NCI-H1048 (cell line): ENCODE data around the gene ZNF786.
"Not testable (repeated sequence)": the region's sequence is repeated elsewhere in the genome, so short reads cannot be mapped to it uniquely, and the experiment has no call there.

ENCODE experiments used
- DNase-seq: peaks from one replicate; lab custom pipeline; 2025; lab: John Stamatoyannopoulos, UW

Gene ZNF786

GRCh38 chr7:149031353-149031910 lies 59.1 kb downstream of the ZNF786 start:
- no peak for DNase-seq

- DNase-seq, result not testable (repeated sequence)
Measured at GRCh38 chr7:149030439-149030838, 60.1 kb downstream of the ZNF786 start.

GRCh38 chr7:149028346-149029109 lies 62.0 kb downstream of the ZNF786 start, which contains the start of gene PDIA4:
Gene PDIA4 (minus strand): TSS chr7:149028505. CDS start chr7:149028408, 97 bp downstream.
- peak; percentile 95 for DNase-seq

GRCh38 chr7:149027611-149028345 lies 62.7 kb downstream of the ZNF786 start:
- no peak for DNase-seq

- no peak for DNase-seq
Measured at GRCh38 chr7:149027055-149027454, 63.5 kb downstream of the ZNF786 start.

- DNase-seq, result no peak
Measured at GRCh38 chr7:149023662-149024061, 66.9 kb downstream of the ZNF786 start.

GRCh38 chr7:149022756-149023360 lies 67.7 kb downstream of the ZNF786 start:
- no peak for DNase-seq

GRCh38 chr7:149021725-149022062 lies 68.8 kb downstream of the ZNF786 start:
- no peak for DNase-seq

- no peak for DNase-seq
Measured at GRCh38 chr7:149020483-149020882, 70.0 kb downstream of the ZNF786 start.
